H1 (cell line): ENCODE data around the gene EPHA5. TPM values are rescaled to one million over a fixed set of nuclear protein-coding genes. Genes with fewer than 3 reads are reported as not detected.

Source experiments
- CTCF ChIA-PET: fragments of 300-600 bp; sonication (Branson Sonifier 250); formaldehyde crosslinking; loops from one replicate; lab custom pipeline; 2021; ENCODE audit not compliant: partially characterized antibody; lab: Charles Lee
- POLR2A ChIA-PET: fragments of 300-600 bp; sonication (Branson Sonifier 250); formaldehyde crosslinking; loops from one replicate; lab custom pipeline; 2021; ENCODE audit warnings: inconsistent platforms; ENCODE audit not compliant: partially characterized antibody; lab: Charles Lee
- DNase-seq, 2 experiments: peaks; one replicate each; pipeline versions ENCODE4 v3.0.0 to v3.0.0-alpha.2; 2010 to 2022; ENCODE audit warnings: low spot score in 2 of 2, low read depth in 1 of 2, mixed read lengths in 1 of 2
- FAIRE-seq: peaks from 2 replicates; lab custom pipeline; 2011; peaks lifted over from hg19 to GRCh38; lab: Jason Lieb, UNC
- H2AFZ ChIP-seq: 2 replicates; pipeline ENCODE4 v1.8.1; 2012; ENCODE audit warnings: low read length, inconsistent platforms
- H2AK5ac ChIP-seq: 2 replicates; pipeline ENCODE4 v1.6.1; 2013; ENCODE audit warnings: low read depth, low read length
- H2BK120ac ChIP-seq: replicated peaks from 2 replicates; pipeline ENCODE3; 2013; ENCODE audit warnings: low read depth, low read length, inconsistent platforms
- H2BK12ac ChIP-seq: 2 replicates; pipeline ENCODE4 v1.6.1; 2013; ENCODE audit warnings: low read depth, low read length
- H2BK15ac ChIP-seq: 2 replicates; pipeline ENCODE4 v1.6.1; 2013; ENCODE audit warnings: low read length
- H2BK20ac ChIP-seq: 2 replicates; pipeline ENCODE4 v1.6.1; 2013; ENCODE audit warnings: low read length
- H2BK5ac ChIP-seq: 2 replicates; pipeline ENCODE4 v1.6.1; 2013; ENCODE audit warnings: low read depth, low read length
- H3K14ac ChIP-seq: 2 replicates; pipeline ENCODE4 v1.6.1; 2013; ENCODE audit warnings: inconsistent platforms; ENCODE audit not compliant: insufficient read length
- H3K18ac ChIP-seq: 2 replicates; pipeline ENCODE4 v1.6.1; 2013; ENCODE audit warnings: low read length; ENCODE audit errors: extremely low read depth
- H3K23ac ChIP-seq: 2 replicates; pipeline ENCODE4 v1.6.1; 2013; ENCODE audit warnings: inconsistent platforms; ENCODE audit not compliant: insufficient read length
- H3K23me2 ChIP-seq: 2 replicates; pipeline ENCODE4 v1.6.1; 2013; ENCODE audit warnings: low read depth, low read length
- H3K27ac ChIP-seq: 2 replicates; pipeline ENCODE4 v1.6.1; 2011; ENCODE audit warnings: low read depth, low read length, inconsistent platforms
- H3K27me3 ChIP-seq, 4 experiments: replicated peaks in 1 of 4; 1 replicate in 1 of 4; 2 replicates in 3 of 4; pipeline versions ENCODE4 v1.6.1 to v1.8.1; 2011 to 2013; ENCODE audit warnings: low read length in 3 of 4, mild to moderate bottlenecking in 3 of 4, inconsistent platforms in 2 of 4, mixed read lengths in 2 of 4, moderate library complexity in 1 of 4; ENCODE audit not compliant: control insufficient read depth in 3 of 4, insufficient read depth in 3 of 4; ENCODE audit errors: extremely low read depth in 1 of 4
- H3K36me3 ChIP-seq, 4 experiments: 2 replicates each; pipeline versions ENCODE4 v1.6.1 to v1.8.1; 2011 to 2013; ENCODE audit warnings: mild to moderate bottlenecking in 4 of 4, low read length in 3 of 4, moderate library complexity in 2 of 4, control low read depth in 1 of 4, inconsistent platforms in 1 of 4; ENCODE audit not compliant: insufficient read depth in 4 of 4, control insufficient read depth in 2 of 4
- H3K4ac ChIP-seq: replicated peaks from 2 replicates; pipeline ENCODE3; 2013; ENCODE audit warnings: low read length, low read depth, mixed read lengths, inconsistent platforms; ENCODE audit not compliant: insufficient read length
- H3K4me1 ChIP-seq, 4 experiments: replicated peaks in 1 of 4; 1 replicate in 1 of 4; 2 replicates in 3 of 4; pipeline versions ENCODE4 v1.6.1 to v1.8.1; 2011 to 2013; ENCODE audit warnings: low read length in 3 of 4, inconsistent platforms in 2 of 4, mixed read lengths in 1 of 4; ENCODE audit not compliant: insufficient read depth in 4 of 4, control insufficient read depth in 3 of 4
- H3K4me2 ChIP-seq, 2 experiments: 2 replicates each; pipeline versions ENCODE4 v1.6.1 to v1.8.1; 2011 to 2013; ENCODE audit warnings: low read depth in 2 of 2, low read length in 2 of 2, control low read depth in 1 of 2, inconsistent platforms in 1 of 2, mild to moderate bottlenecking in 1 of 2; ENCODE audit not compliant: insufficient read depth in 1 of 2
- H3K4me3 ChIP-seq, 4 experiments: fragments of 200-600, 300-600 bp in 1 of 4; sonication (generic), shearing (Covaris generic), sonication (Bioruptor Twin) in 1 of 4; 2 replicates each; pipeline versions ENCODE4 v1.5.1 to v1.8.1; 2011 to 2016; ENCODE audit warnings: low read length in 4 of 4, low read depth in 3 of 4, control low read depth in 2 of 4, inconsistent platforms in 2 of 4, mild to moderate bottlenecking in 2 of 4, mixed read lengths in 1 of 4, moderate library complexity in 1 of 4; ENCODE audit not compliant: insufficient read depth in 2 of 4; ENCODE audit errors: extremely low read depth in 1 of 4
- H3K56ac ChIP-seq: replicated peaks from 2 replicates; pipeline ENCODE3; 2013; ENCODE audit warnings: low read depth, mild to moderate bottlenecking, mixed read lengths, low read length, inconsistent platforms; ENCODE audit not compliant: insufficient read length
- H3K79me1 ChIP-seq: 2 replicates; pipeline ENCODE4 v1.6.1; 2013; ENCODE audit warnings: low read depth, low read length, control low read depth
- H3K79me2 ChIP-seq, 2 experiments: 2 replicates each; pipeline versions ENCODE4 v1.6.1 to v1.8.1; 2012 to 2013; ENCODE audit warnings: low read length in 2 of 2, mild to moderate bottlenecking in 2 of 2, inconsistent platforms in 1 of 2; ENCODE audit not compliant: insufficient read depth in 2 of 2, control insufficient read depth in 1 of 2
- H3K9ac ChIP-seq, 4 experiments: replicated peaks in 1 of 4; 1 replicate in 1 of 4; 2 replicates in 3 of 4; pipeline versions ENCODE4 v1.6.1 to v1.8.1; 2011 to 2013; ENCODE audit warnings: low read depth in 3 of 4, low read length in 3 of 4, control low read depth in 2 of 4, mild to moderate bottlenecking in 2 of 4, moderate library complexity in 2 of 4, inconsistent platforms in 1 of 4; ENCODE audit errors: extremely low read depth in 1 of 4
- H3K9me3 ChIP-seq, 2 experiments: 2 replicates each; pipeline versions ENCODE4 v1.6.1 to v1.8.1; 2012 to 2013; ENCODE audit warnings: mild to moderate bottlenecking in 2 of 2, moderate library complexity in 2 of 2, control low read depth in 1 of 2, inconsistent platforms in 1 of 2, low read depth in 1 of 2, low read length in 1 of 2, mixed read lengths in 1 of 2; ENCODE audit not compliant: insufficient read depth in 2 of 2
- H4K20me1 ChIP-seq, 2 experiments: replicated peaks in 1 of 2; 2 replicates each; pipeline versions ENCODE3 to v1.8.1; 2011 to 2013; ENCODE audit warnings: inconsistent platforms in 2 of 2, low read length in 2 of 2, mild to moderate bottlenecking in 1 of 2; ENCODE audit not compliant: insufficient read depth in 2 of 2, control insufficient read depth in 1 of 2
- H4K5ac ChIP-seq: 2 replicates; pipeline ENCODE4 v1.6.1; 2013; ENCODE audit warnings: low read length, low read depth, mixed read lengths, inconsistent platforms; ENCODE audit not compliant: insufficient read length
- H4K8ac ChIP-seq: 2 replicates; pipeline ENCODE4 v1.8.0; 2013; ENCODE audit warnings: mild to moderate bottlenecking, moderate library complexity, low read length, inconsistent platforms; ENCODE audit not compliant: insufficient read depth; ENCODE audit errors: extremely low read depth
- H4K91ac ChIP-seq: replicated peaks from 2 replicates; pipeline ENCODE3; 2013; ENCODE audit warnings: low read length, mixed read lengths, inconsistent platforms; ENCODE audit not compliant: insufficient read length
- E2F6 ChIP-seq: IDR thresholded peaks from 2 replicates; pipeline ENCODE4 v1.6.1; 2012; ENCODE audit warnings: inconsistent platforms
- GTF2F1 ChIP-seq: IDR thresholded peaks from 2 replicates; pipeline ENCODE4 v1.6.1; 2012; ENCODE audit warnings: low read depth, low read length, improper control_type of control experiment, borderline replicate concordance
- KDM4A ChIP-seq: IDR thresholded peaks from one replicate; pipeline ENCODE4 v1.7.1; 2012; ENCODE audit warnings: low read depth, mild to moderate bottlenecking, moderate library complexity, low read length, inconsistent platforms; ENCODE audit not compliant: severe bottlenecking
- NANOG ChIP-seq: IDR thresholded peaks from 2 replicates; pipeline ENCODE4 v1.6.1; 2011; ENCODE audit warnings: low read length, low read depth, mild to moderate bottlenecking, inconsistent platforms; ENCODE audit not compliant: insufficient read depth, poor library complexity, severe bottlenecking
- PHF8 ChIP-seq: fragments of 200-600 bp; sonication (generic); conservative IDR thresholded peaks from 2 replicates; pipeline ENCODE4 v1.7.1; 2012; ENCODE audit warnings: low read depth, mild to moderate bottlenecking, inconsistent platforms, low read length, moderate library complexity
- RAD21 ChIP-seq, 2 experiments: IDR thresholded peaks in 1 of 2; conservative IDR thresholded peaks in 1 of 2; 2 replicates each; pipeline ENCODE4 v1.6.1; 2011; ENCODE audit warnings: low read depth in 2 of 2, low read length in 2 of 2, improper control_type of control experiment in 1 of 2, inconsistent platforms in 1 of 2, mild to moderate bottlenecking in 1 of 2, moderate library complexity in 1 of 2
- RFX5 ChIP-seq: IDR thresholded peaks from 2 replicates; pipeline ENCODE4 v1.6.1; 2011; ENCODE audit warnings: low read depth, low read length, improper control_type of control experiment, borderline replicate concordance
- SIX5 ChIP-seq: IDR thresholded peaks from 2 replicates; pipeline ENCODE4 v1.6.1; 2011; ENCODE audit warnings: mild to moderate bottlenecking, low read depth, low read length
- SP1 ChIP-seq: IDR thresholded peaks from 2 replicates; pipeline ENCODE4 v1.6.1; 2011; ENCODE audit warnings: low read depth, low read length
- TAF1 ChIP-seq: IDR thresholded peaks from 2 replicates; pipeline ENCODE4 v1.6.1; 2011; ENCODE audit warnings: mild to moderate bottlenecking, low read depth, low read length
- USF2 ChIP-seq: IDR thresholded peaks from 2 replicates; pipeline ENCODE4 v1.6.1; 2011; ENCODE audit warnings: low read length, improper control_type of control experiment
- WGBS, 2 experiments: shearing (Covaris generic) in 1 of 2; methylation state at CpG; one replicate each; pipeline versions ENCODE4 v1.1.6 to v1.1.7; 2013 to 2015; ENCODE audit warnings: low lambda C conversion rate in 2 of 2, mixed read lengths in 2 of 2, inconsistent platforms in 1 of 2, low coverage in 1 of 2, missing lambda C conversion rate in 1 of 2; ENCODE audit not compliant: insufficient replicate concordance in 2 of 2, insufficient coverage in 1 of 2, insufficient read length in 1 of 2; ENCODE audit errors: extremely low coverage in 1 of 2, missing lambda C conversion rate in 1 of 2; 5-methylcytosine and 5-hydroxymethylcytosine counted together
- polyA plus RNA-seq, 7 experiments: library from polyadenylated mRNA; depleted of rRNA in 3 of 7; stranded (reverse) in 5 of 7; unstranded in 2 of 7; fragments of >200 nt in 5 of 7; fragments of 200-250 nt in 2 of 7; gene quantifications; 1 replicate in 5 of 7; 2 replicates in 1 of 7; 4 replicates in 1 of 7; pipeline versions ENCODE4 v1.2.1 to v1.2.3, GENCODE V29; 2011 to 2013; ENCODE audit warnings: missing spikeins in 2 of 7, mixed read lengths in 2 of 7
- total RNA-seq: library from RNA; stranded (reverse); fragmentation: NEBNext Ultra II Directional; extraction: Animal tissue kit (Norgen Biotek cat#: 25700); gene quantifications from 2 replicates; pipeline ENCODE4 v1.2.1, GENCODE V29; 2021

Gene EPHA5
- total and polyA plus RNA-seq, 2 of the 8 experiments (the other 6 are each of a cell fraction or from before 2014, with no cell fraction given): 0.03 to 0.11 TPM

GRCh38 chr4:65340382-65341109, 329.7 kb downstream of the EPHA5 start:
- H2BK120ac ChIP-seq: no peak overlapping the region
- no peaks in the 10 kb centered on the region for H4K20me1 ChIP-seq
- no peaks in the 10 kb centered on the region for H3K4me1 ChIP-seq
- H2AK5ac ChIP-seq: no peak overlapping the region
- H3K9ac ChIP-seq: no peak overlapping the region
- H4K91ac ChIP-seq: no peak overlapping the region
- H3K4ac ChIP-seq: no peak overlapping the region
- no peaks in the 10 kb centered on the region for H3K79me1 ChIP-seq
- H3K4me3 ChIP-seq: no peak overlapping the region
- H3K56ac ChIP-seq: no peak overlapping the region
- no peaks in the 10 kb centered on the region for H3K36me3 ChIP-seq
- no peak overlapping the region for H3K18ac ChIP-seq
- H4K8ac ChIP-seq: no peak overlapping the region
- H3K79me2 ChIP-seq: no peaks in the 10 kb centered on the region
- H4K5ac ChIP-seq: no peak overlapping the region
- no peak overlapping the region for H3K27ac ChIP-seq
- H2BK5ac ChIP-seq: no peak overlapping the region
- POLR2A ChIA-PET: no interaction called here
- H2BK12ac ChIP-seq: no peak overlapping the region
- 86% methylated on average over 4 of the region's 4 CpGs; no CpG with 5 or more reads in 1 of the 2 experiments for WGBS, 2 experiments
- FAIRE-seq (no peak), DNase-seq (no peak)
- CTCF ChIA-PET: interaction anchor here (0.9 kb wide), 1 partner anchor 18 kb away, joined by 3 read pairs; no protein-coding TSS in a partner anchor
- no peak overlapping the region for H2AFZ ChIP-seq
- H2BK15ac ChIP-seq: no peak overlapping the region
- no peaks in the 10 kb centered on the region for H3K9me3 ChIP-seq
- no peak overlapping the region for H3K4me2 ChIP-seq
- H2BK20ac ChIP-seq: no peak overlapping the region
- H3K14ac ChIP-seq: no peak overlapping the region
- no peaks in the 10 kb centered on the region for H3K27me3 ChIP-seq
- no peak overlapping the region for H3K23ac ChIP-seq
- H3K23me2 ChIP-seq: no peaks in the 10 kb centered on the region
- no peak for TF ChIP-seq SIX5
- TF ChIP-seq TAF1: no peak
- no peak for TF ChIP-seq E2F6
- TF ChIP-seq SP1: no peak
- TF ChIP-seq RAD21 (IDR thresholded peaks at IDR 0.05 in 1 of 2, conservative IDR thresholded peaks at IDR 0.05 in 1 of 2; ENCODE audit: low read depth in 2 of 2, low read length in 2 of 2): no peak
- no peak for TF ChIP-seq NANOG
- TF ChIP-seq KDM4A: no peak
- no peak for TF ChIP-seq USF2
- no peak for TF ChIP-seq RFX5
- TF ChIP-seq PHF8: no peak
- TF ChIP-seq GTF2F1: no peak
